SU-DHL-6 (cell line): ENCODE measurements around the gene RASGRF1.

Experiments
- H2AFZ ChIP-seq: fragments of 200-600 bp; sonication (generic); 2 replicates; pipeline ENCODE4 v1.6.1; 2014; ENCODE audit warnings: low read depth, mild to moderate bottlenecking, moderate library complexity, mixed read lengths, antibody characterized with exemption, low read length; ENCODE audit not compliant: severe bottlenecking
- H3F3A ChIP-seq: fragments of 200-600 bp; shearing (Covaris generic); 2 replicates; pipeline ENCODE4 v1.6.0; 2016; ENCODE audit warnings: antibody characterized with exemption, mild to moderate bottlenecking; ENCODE audit not compliant: insufficient read depth
- H3K27ac ChIP-seq: fragments of 200-600 bp; sonication (generic); 2 replicates; pipeline ENCODE4 v1.5.1; 2016; ENCODE audit warnings: low read depth, mild to moderate bottlenecking, low read length, moderate library complexity, mixed read lengths
- H3K27me3 ChIP-seq: fragments of 200-600 bp; sonication (generic), shearing (Covaris generic); 2 replicates; pipeline ENCODE4 v1.6.0; 2014; ENCODE audit warnings: mild to moderate bottlenecking, low read length
- H3K36me3 ChIP-seq: fragments of 200-600 bp; sonication (generic); 2 replicates; pipeline ENCODE4 v1.6.1; 2014; ENCODE audit warnings: mild to moderate bottlenecking, low read length, mixed read lengths
- H3K4me2 ChIP-seq: fragments of 300-600, 200-600 bp; shearing (Covaris generic), sonication (generic); 2 replicates; pipeline ENCODE4 v1.6.0; 2014; ENCODE audit warnings: low read length, low read depth, mild to moderate bottlenecking; ENCODE audit not compliant: poor library complexity, severe bottlenecking
- H3K4me3 ChIP-seq: fragments of 200-600 bp; sonication (generic); 2 replicates; pipeline ENCODE4 v1.5.1; 2014; ENCODE audit warnings: antibody characterized with exemption, low read length, mild to moderate bottlenecking, mixed read lengths; ENCODE audit not compliant: insufficient read depth, poor library complexity, severe bottlenecking
- H3K79me2 ChIP-seq: fragments of 200-600 bp; sonication (generic); 2 replicates; pipeline ENCODE4 v1.6.1; 2014; ENCODE audit warnings: mild to moderate bottlenecking, low read length, moderate library complexity; ENCODE audit not compliant: insufficient read depth
- H3K9ac ChIP-seq: fragments of 200-600 bp; sonication (generic); 2 replicates; pipeline ENCODE4 v1.7.0; 2014; ENCODE audit warnings: mild to moderate bottlenecking, low read length
- H3K9me2 ChIP-seq: fragments of 200-600 bp; sonication (generic); replicated peaks from 2 replicates; pipeline ENCODE4 v1.6.1; 2014; ENCODE audit warnings: low read length; ENCODE audit not compliant: insufficient read depth
- H3K9me3 ChIP-seq: fragments of 200-600 bp; sonication (generic); 2 replicates; pipeline ENCODE4 v1.6.1; 2014; ENCODE audit warnings: low read length, mixed read lengths; ENCODE audit not compliant: insufficient read depth
- H4K20me1 ChIP-seq: fragments of 200-600 bp; sonication (generic); 2 replicates; pipeline ENCODE4 v1.6.1; 2014; ENCODE audit warnings: low read depth, mild to moderate bottlenecking, antibody characterized with exemption, low read length, moderate library complexity, mixed read lengths
- CTCF ChIP-seq: fragments of 200-600 bp; sonication (generic); IDR thresholded peaks from one replicate; pipeline ENCODE4 v1.5.1; 2017; ENCODE audit warnings: antibody characterized with exemption, mild to moderate bottlenecking, low read length, moderate library complexity; ENCODE audit not compliant: insufficient read depth, poor library complexity, severe bottlenecking
- EZH2phosphoT487 ChIP-seq: fragments of 200-600 bp; sonication (generic), shearing (Covaris generic); conservative IDR thresholded peaks from 2 replicates; pipeline ENCODE4 v1.6.1; 2018; ENCODE audit warnings: mild to moderate bottlenecking, antibody characterized with exemption, low read length, moderate library complexity, mixed read lengths

Gene RASGRF1

GRCh38 chr15:78981532-78982313, 108.9 kb downstream of the RASGRF1 start:
- no peak overlapping the region for H3K4me2 ChIP-seq
- no peak overlapping the region for H3K4me3 ChIP-seq
- H2AFZ ChIP-seq, result no peak overlapping the region

GRCh38 chr15:78979456-78980320, 110.9 kb downstream of the RASGRF1 start:
- H3K79me2 ChIP-seq, result no peaks in the 10 kb centered on the region
- no peaks in the 10 kb centered on the region for H3K36me3 ChIP-seq
- no peaks in the 10 kb centered on the region for H3K9me3 ChIP-seq
- no peak overlapping the region for H3K4me3 ChIP-seq
- H4K20me1 ChIP-seq, result no peaks in the 10 kb centered on the region
- no peak for TF ChIP-seq EZH2phosphoT487
- TF ChIP-seq CTCF, result peak; percentile 82
- H3K27ac ChIP-seq, result no peak overlapping the region
- no peak overlapping the region for H3K9ac ChIP-seq
- H2AFZ ChIP-seq, result no peak overlapping the region
- H3K9me2 ChIP-seq, result no peaks in the 10 kb centered on the region
- no peaks in the 10 kb centered on the region for H3K27me3 ChIP-seq
- H3F3A ChIP-seq, result no peaks in the 10 kb centered on the region
- no peak overlapping the region for H3K4me2 ChIP-seq

More at GRCh38 chr15:78981532-78982313, 108.9 kb downstream of the RASGRF1 start:
- no peak overlapping the region for H3K27ac ChIP-seq
- no peak for TF ChIP-seq CTCF
- TF ChIP-seq EZH2phosphoT487, result no peak
- no peaks in the 10 kb centered on the region for H3K27me3 ChIP-seq
- H3K9me2 ChIP-seq, result no peaks in the 10 kb centered on the region
- no peaks in the 10 kb centered on the region for H3K36me3 ChIP-seq
- no peaks in the 10 kb centered on the region for H3K79me2 ChIP-seq
- no peaks in the 10 kb centered on the region for H4K20me1 ChIP-seq
- H3K9me3 ChIP-seq, result no peaks in the 10 kb centered on the region
- no peaks in the 10 kb centered on the region for H3F3A ChIP-seq
- H3K9ac ChIP-seq, result no peak overlapping the region

- H3K79me2 ChIP-seq, result no peaks in the 10 kb centered on the region
- no peak overlapping the region for H3K27ac ChIP-seq
- no peak overlapping the region for H3K4me2 ChIP-seq
- no peak overlapping the region for H3K9ac ChIP-seq
- H3K9me2 ChIP-seq, result no peaks in the 10 kb centered on the region
- no peaks in the 10 kb centered on the region for H3F3A ChIP-seq
- no peaks in the 10 kb centered on the region for H3K27me3 ChIP-seq
- H3K36me3 ChIP-seq, result no peaks in the 10 kb centered on the region
- TF ChIP-seq CTCF, result no peak
- TF ChIP-seq EZH2phosphoT487, result no peak
- H2AFZ ChIP-seq, result no peak overlapping the region
- H3K4me3 ChIP-seq, result no peak overlapping the region
- H3K9me3 ChIP-seq, result no peaks in the 10 kb centered on the region
- H4K20me1 ChIP-seq, result no peaks in the 10 kb centered on the region
Measured at GRCh38 chr15:78978601-78979179, 111.9 kb downstream of the RASGRF1 start.
